Stimulated activated CD4-positive, alpha-beta T cell treated with anti-CD3 and anti-CD28 coated beads, Interleukin-12 subunit alpha, Interleukin-12 subunit beta, amount 100 ng/mL, for 24 hours (primary cell): ENCODE measurements around the gene PTPRN2.
"Not testable (repeated sequence)": the region's sequence is repeated elsewhere in the genome, so short reads cannot be mapped to it uniquely, and the experiment has no call there.

Source experiments
- DNase-seq, 2 experiments: peaks; one replicate each; pipeline ENCODE4 v3.0.0-alpha.2; 2020; ENCODE audit warnings: low read depth in 2 of 2

The PTPRN2 gene

DNA sequence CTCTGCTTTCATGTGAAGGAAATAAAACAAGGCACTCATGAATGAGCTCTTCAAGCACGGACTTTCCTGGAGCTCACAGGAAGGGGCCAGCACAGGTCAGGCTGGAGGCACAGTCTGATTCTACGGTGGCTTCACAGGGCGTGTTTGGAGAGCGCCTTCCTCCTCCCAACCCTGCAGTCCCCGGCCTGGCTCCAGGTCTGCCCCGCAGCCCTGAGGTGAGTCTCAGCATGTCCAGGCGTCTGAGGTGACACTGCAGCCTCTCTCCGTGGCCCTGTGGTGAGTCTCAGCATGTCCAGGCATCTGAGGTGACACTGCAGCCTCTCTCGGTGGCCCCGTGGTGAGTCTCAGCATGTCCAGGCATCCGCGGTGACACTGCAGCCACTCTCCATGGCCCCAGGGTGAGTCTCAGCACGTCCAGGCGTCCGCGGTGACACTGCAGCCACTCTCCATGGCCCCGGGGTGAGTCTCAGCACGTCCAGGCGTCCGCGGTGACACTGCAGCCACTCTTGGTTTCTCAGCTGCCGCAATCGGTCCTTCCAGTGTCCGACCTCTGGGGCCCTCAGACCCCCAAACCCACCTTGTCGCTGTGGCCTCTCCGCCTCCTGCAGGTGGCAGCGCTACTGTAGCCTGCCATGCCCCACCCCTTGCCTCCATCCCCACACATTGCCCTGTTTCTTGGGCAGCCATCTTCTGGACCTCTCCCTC lies 869.2 kb downstream of the PTPRN2 start:
- DNase-seq, result no peak

DNA sequence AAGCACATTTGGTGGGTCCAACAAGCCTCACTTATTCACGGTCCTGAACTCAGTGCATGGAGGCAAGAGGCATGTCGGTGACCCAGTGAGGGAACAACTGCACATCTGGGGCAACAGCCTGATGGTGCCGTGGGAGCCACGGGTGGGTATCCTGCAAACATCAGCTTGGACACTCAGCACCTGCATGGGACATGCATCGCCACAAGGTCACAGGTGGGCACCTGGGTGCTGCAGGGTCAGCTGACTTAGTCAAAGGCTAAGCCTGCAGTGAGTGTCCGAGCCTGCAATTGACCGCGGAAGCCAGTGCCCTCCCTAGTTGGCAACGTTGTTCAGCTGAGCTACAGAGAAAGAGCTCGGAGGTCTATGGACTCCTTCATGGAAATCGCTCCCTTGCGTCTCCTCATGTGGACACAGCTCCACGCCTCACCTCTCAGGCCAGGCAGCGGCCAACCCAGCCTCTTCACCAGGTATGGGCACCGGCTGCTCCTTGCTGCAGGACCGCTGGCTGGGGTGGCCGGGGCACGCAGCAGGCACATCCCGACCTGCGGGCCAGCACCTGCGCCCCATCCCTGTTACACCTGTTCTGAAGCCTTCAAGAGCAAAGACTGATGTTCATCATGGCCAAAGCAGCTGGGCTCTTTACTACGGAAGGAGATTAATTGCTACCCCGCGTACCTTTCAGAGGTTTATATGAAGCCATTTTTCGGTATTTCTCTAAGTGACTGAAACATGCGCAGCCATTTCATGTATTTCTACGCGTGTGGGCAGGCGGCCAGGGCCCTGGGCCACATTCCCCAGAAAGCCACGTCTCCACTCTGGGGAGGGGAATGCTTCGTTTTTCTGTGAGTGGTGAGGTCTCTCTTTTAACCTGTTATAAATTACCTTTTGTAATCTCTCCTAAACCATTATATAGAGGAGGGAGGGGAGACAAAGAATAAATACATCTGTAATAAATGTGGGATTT lies 870.1 kb downstream of the PTPRN2 start:
- no peak for DNase-seq

DNA sequence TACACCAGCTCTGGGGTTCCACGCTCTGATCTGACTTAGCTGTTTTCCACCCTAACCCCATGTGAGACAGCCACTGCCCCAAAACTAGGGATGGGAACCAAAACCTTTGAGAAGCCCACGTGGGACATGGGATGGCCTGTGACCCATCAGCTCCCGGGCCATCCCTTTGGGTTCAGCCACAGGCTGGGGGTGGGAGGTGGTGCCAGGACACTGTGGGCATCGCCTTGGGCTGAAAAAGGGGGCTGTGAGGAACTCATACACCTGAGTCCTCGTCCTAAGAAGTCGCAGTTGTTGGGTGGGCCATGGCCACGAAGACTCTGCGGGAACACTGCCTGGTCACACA lies 871.7 kb downstream of the PTPRN2 start:
- no peak for DNase-seq

GRCh38 chr7:157715071-157715937 lies 872.3 kb downstream of the PTPRN2 start:
- no peak for DNase-seq

GRCh38 chr7:157714166-157715070 lies 873.2 kb downstream of the PTPRN2 start:
- DNase-seq, result no peak

DNA sequence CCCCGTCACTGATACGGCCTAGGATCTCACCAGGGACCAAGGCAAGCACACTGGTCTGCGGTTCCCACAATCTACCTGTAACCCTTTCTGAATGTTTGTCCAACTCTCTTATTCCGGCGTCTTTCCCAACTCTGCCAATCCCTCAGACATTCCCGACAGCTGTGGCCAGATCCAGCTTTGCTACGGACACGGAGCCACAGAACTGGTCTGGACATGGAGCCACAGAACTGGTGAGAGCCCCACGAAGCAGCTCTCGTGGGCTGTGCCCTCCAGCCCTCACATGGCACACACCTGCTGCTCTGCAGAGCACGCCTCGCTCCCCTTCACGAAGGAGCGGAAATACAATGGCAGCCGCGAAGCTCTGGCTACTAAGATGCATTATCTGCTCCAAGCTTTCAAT lies 874.0 kb downstream of the PTPRN2 start:
- no peak for DNase-seq

DNA sequence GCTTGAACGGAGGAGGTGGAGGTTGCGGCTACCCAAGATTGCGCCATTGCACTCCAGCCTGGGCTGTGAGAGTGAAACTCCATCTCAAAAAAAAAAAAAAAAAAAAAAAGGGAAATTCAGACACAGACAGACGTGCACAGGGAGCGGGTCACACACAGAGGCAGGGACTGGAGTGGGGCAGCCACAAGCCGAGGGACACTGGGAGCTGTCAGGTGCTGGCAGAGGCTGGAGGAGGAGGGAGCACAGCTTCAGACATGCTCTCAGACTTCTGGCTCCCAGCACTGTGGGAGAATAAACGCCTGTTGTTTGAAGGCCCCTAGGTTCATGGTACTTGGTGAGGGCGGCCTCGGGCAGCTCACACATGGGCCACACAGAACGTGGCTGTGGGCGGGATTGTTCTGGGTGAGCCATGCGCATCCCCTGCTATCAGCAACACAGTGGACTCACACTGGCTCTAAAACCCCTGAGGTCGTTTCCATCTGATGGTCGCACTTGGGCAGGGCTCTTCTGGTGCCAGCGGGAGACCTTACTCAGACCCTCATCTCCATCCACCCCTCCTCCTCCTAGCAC lies 874.9 kb downstream of the PTPRN2 start:
- DNase-seq, result no peak

GRCh38 chr7:157711353-157711888 lies 876.2 kb downstream of the PTPRN2 start:
- no peak for DNase-seq

- DNase-seq, result no peak
These were observed 877.2 kb downstream of the PTPRN2 start for GRCh38 chr7:157710396-157710795.

GRCh38 chr7:157709531-157710251 lies 877.9 kb downstream of the PTPRN2 start:
- no peak for DNase-seq

- DNase-seq, result no peak
These were observed 878.7 kb downstream of the PTPRN2 start for GRCh38 chr7:157708919-157709295.

GRCh38 chr7:157707983-157708918 lies 879.4 kb downstream of the PTPRN2 start:
- no peak for DNase-seq

GRCh38 chr7:157704365-157704764 lies 883.3 kb downstream of the PTPRN2 start:
- no peak for DNase-seq

DNA sequence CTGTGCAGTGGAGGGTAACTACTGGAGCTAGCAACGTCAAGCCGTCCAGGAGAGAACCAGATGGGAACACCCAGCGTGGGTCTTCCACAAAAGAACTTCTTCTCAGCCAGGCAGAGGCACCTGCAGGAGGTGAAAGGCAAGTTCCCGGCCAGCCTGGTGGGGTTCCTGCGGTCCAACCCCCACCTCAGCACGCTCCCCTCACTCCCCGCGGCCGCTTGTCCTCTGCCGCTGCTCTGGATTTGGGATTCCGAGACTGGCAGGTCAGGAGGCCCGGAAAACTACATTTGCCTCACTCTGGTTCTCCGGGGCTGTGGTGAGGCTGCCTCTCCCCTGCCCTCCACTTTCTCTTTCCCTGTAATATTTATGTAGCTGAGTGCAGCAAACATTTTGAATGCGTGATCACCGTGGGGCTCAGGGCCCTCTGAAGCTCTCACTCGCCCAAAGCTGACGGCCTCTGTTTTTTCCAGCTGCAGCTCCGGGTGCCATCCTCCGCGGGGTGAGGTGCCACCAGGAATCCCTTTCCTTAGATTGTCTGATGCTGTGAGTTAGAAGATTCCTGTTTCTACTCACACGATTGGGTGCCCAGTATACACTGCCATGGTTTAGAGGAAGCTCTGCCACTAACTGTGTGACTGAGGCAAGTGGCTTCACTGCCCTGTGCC lies 884.0 kb downstream of the PTPRN2 start:
- DNase-seq, result no peak

DNA sequence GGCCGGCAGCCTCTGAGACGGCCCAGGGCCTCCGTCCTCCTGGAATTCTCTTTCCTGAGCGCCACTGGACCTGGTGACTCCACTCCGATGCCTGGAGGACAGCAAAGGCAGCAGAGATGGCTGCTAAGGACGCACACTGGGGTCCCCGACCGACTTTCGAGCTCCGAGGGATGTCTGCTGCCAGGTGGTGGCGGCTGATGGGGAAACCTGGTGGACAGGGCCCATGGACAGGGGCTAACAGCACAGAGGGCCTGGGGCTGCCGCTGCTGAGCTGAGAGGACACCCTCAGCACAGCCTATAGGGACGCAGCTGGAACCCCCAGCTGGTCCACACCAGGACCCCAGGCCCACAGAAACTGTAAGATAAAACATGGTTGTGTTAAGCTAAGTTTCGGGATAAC lies 884.5 kb downstream of the PTPRN2 start:
- no peak for DNase-seq

DNA sequence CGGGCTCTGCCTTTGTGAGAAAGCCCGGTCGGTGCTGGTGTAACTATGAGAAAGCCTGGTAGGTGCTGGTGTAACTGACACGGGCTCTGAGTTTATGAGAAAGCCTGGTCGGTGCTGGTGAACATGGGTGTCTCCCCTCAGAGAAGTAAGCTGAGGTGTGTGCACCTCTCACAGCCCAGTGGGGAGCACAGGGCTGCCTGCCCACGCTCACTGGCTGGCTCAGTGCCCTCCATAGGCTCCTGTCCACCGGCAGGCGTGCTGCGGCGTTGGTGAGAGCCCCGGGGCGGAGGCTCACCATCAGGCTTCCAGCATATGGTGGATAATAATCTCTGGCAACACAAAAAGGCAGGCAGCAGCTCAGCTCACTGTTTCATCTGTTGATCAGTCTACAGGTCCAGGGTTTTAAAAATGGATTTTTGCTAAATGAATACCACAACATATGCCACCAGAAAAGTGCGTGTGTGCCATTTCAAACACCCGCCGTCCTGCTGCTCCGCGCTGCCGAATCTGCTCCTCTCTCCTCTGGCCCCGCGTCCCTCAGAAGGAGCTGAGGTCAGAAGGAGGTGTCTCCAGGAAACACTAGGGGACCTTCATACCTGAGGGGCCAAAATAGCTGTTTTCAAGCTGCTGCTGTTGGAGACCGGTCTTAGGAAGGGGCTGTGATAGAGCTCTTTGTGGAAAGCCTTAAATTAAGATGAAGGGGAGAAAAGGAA lies 885.2 kb downstream of the PTPRN2 start:
- DNase-seq, result no peak

GRCh38 chr7:157701395-157702180 lies 886.0 kb downstream of the PTPRN2 start:
- DNase-seq, result not testable (repeated sequence)
